ENCODE measurements around the gene SLIT1.

- no peak for TF ChIP-seq CTCF (IDR thresholded peaks at IDR 0.05)
- no peak for TF ChIP-seq POLR2A (IDR thresholded peaks at IDR 0.05)
These were observed 106.8 kb downstream of the SLIT1 start for GRCh38 chr10:97078938-97079445.

Measured in testis (tissue), 2 donors.